GM12891 (cell line): ENCODE results near the gene RGL2.

Source experiments
- DNase-seq: peaks from one replicate; pipeline ENCODE4 v3.0.0; 2011; ENCODE audit warnings: low spot score; ENCODE audit not compliant: insufficient read length
- FAIRE-seq: peaks from 2 replicates; lab custom pipeline; 2011; peaks lifted over from hg19 to GRCh38; lab: Jason Lieb, UNC
- PAX5 ChIP-seq: IDR thresholded peaks from 2 replicates; pipeline ENCODE4 v1.6.1; 2011; ENCODE audit warnings: low read length, moderate library complexity, mild to moderate bottlenecking; ENCODE audit not compliant: insufficient read depth, severe bottlenecking
- POLR2A ChIP-seq: IDR thresholded peaks from 2 replicates; pipeline ENCODE4 v1.6.1; 2011; ENCODE audit warnings: low read depth, low read length, control low read depth
- POLR2AphosphoS5 ChIP-seq: IDR thresholded peaks from 2 replicates; pipeline ENCODE4 v1.6.1; 2011; ENCODE audit warnings: low read depth, low read length, control low read depth
- POU2F2 ChIP-seq: IDR thresholded peaks from 2 replicates; pipeline ENCODE4 v1.6.1; 2011; ENCODE audit warnings: low read depth, mild to moderate bottlenecking, control low read depth, low read length, moderate library complexity
- SPI1 ChIP-seq: IDR thresholded peaks from 2 replicates; pipeline ENCODE4 v1.6.1; 2011; ENCODE audit warnings: low read depth, low read length, control low read depth
- TAF1 ChIP-seq: IDR thresholded peaks from 2 replicates; pipeline ENCODE4 v1.6.1; 2011; ENCODE audit warnings: low read depth, low read length, control low read depth

The RGL2 gene

DNA sequence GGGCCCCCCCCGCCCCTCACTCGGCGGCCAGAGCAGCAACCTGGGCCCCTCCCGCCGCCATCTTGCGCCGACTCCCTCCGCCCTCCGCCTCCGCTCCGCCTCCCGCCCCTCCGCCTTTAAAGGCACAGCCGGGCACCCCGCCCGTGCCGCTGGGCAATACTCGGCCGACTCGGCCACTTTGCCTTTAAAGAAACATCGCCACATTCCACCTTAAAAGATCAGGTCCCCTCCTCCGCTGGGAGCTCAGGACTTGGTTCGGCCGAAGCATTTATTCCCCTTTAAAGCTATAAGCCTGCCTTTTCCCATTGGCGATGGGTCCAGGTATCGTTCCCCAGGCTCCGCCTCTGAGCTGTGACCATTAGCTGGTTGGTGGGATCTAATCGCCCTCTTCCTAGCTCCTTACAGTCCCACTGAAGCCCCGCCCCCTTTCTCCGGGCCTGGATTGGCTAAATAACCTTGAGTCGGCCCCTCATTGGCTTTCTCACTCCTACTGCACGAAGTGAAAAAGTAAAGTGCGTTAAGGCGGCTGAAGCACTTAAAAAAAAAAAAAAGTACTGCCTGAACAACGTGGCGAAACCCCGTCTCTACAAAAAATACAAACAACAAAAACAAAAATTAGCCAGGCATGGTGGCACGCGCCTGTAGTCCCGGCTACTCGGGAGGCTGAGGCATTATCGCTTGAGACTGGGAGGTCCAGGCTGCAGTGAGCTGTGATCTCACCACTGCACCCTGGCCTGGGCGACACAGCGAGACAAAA, 19.1 kb upstream of the RGL2 start, which contains the start of gene ZBTB22:
TSS of gene ZBTB22 (minus strand) at position 76 of the 757 bp plus-strand sequence. CDS start 828 bp downstream, outside the sequence.
- TF ChIP-seq POLR2A, result peak; percentile 44; the same call in 1 of the 2 replicates
- TF ChIP-seq TAF1, result no peak
- no peak for TF ChIP-seq POLR2AphosphoS5
- no peak for TF ChIP-seq PAX5
- FAIRE-seq, result peak; percentile 80

DNA sequence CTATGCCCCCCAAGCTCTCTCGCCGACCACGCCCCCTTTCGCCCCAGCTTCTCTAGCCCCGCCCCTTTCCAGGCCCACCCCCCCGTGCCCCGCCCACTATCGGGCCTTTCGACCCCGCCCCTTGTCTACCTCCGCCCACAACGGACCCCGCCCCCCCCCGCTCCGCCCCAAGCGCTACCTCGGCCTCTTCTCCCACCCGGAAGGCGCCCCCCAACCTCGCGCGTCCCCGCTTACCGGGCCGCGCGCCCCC, 18.6 kb upstream of the RGL2 start:
- FAIRE-seq (no peak), DNase-seq (no peak)
- TF ChIP-seq POLR2A (no peak), PAX5 (no peak), POU2F2 (no peak), POLR2AphosphoS5 (no peak), TAF1 (no peak), SPI1 (no peak)

More for the DNA sequence above, 19.1 kb upstream of the RGL2 start, which contains the start of gene ZBTB22:
- DNase-seq, result peak; percentile 73

DNA sequence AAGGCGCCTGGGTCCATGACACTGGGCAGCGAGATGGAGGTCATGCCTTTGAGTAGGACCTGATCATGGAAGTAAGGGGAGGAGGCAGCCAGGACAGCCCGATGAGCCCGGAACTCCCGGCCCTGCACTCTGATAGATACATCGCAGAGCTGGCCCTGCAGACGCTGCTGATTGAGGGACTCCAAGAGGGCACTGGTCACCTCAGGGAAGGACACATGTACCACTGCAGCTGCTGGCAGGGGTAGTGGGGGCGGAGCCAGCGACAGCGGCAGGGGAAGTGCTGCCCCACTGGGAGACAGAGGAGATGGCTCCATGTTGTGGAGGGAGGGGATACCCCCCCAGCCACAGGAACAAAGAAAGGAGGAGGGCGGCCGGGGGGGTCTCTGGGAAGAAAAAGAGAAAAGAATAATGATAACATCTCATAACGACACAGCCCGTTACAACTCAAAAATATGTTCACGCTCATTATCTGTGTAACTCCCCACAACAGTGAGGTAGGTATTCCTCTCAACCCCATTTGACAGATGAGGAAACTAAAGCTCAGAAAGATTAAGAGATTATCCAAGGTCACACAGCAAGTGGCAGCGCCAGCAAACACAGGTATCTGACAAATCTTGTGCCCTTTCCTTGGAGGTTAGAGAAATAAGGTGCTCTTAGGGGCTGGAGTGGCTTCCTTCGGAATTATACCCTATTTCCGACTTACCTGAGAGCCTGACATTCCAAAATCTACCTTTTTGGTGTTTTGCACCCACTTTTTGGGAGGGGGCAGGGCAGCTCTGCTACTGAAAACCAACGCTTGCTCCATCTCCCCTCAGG, 18.1 kb upstream of the RGL2 start:
- FAIRE-seq, result no peak
- DNase-seq, result no peak
- TF ChIP-seq PAX5, result no peak
- TF ChIP-seq POLR2AphosphoS5, result no peak
- TF ChIP-seq POU2F2, result no peak
- TF ChIP-seq TAF1, result no peak
- TF ChIP-seq POLR2A, result no peak
- no peak for TF ChIP-seq SPI1

DNA sequence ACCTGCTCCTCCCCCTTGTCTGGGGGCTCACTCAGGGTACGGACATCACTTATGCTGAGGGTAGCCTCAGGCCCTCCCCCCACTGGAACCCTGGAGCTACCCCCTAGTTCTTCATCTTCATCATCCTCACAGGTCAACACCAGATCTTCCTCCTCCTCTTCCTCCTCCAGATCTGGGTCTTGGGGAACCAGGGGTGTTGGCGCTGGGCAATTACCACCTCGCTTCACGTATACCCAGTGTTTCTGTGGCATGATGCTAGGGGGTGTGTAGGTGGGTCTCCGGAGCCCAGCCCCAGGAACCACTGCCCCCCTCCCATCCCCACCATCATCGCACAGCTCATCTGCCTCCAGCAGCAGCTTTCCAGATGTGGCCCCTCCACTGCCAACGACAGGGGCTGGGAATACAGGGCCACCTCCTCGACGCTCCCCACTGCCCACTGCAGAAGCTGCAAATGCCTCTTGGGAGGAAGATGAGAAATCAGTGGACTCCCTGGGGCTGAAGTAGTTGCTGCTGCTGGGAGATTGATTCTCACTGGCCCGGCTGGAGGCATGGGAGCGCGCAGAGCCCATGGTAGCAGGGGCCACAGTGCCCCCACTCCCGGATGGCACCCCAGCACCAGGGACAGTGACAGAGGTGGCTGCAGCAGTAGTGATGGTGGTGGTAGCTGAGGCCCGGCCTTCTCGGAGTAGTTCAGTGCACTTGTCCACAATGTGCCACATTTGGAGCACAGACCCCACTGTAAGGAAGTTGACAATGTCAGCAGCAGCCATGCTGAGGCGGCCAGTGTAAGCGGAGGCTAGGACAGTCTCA, 17.3 kb upstream of the RGL2 start:
- FAIRE-seq, result no peak

DNA sequence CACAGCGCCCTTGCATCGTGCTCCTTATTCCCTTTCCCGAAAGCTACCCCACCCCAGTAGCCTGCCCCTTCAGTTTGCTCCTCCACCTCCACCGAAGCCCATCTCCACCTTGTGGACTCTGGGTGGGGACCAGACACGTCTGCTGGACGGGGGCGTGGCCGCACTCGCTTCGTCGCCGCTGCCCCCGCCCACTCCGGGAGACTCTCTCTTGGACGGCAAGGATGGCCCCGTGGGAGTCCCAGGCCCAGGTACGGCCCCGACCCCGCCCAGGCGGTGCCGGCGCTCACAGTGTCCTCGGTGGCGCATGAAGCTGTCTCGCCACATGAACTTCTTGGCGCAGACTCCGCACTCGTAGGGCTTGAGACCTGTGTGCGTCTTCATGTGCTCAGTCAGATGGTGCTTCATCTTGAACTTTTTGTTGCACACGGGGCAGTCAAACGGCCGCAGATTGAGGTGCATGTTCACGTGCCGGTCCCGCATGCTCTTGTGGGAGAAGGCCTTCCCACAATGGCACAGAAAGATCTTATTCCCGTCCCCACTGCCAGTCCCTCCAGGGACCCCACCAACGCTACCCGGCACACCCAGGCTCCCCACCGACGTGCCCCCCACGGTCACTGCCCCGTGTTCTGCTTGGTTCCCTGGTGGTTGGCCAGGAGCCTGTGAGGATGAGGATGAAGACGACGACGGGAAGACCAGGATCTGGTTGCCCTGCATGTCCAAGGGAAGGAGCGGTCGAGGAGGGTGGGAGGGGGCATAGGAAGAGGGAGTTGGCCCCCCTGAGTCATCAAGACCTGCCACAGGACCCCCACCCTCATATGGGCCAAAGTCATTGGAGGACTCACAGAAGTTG, 16.4 kb upstream of the RGL2 start:
- TF ChIP-seq POU2F2, result no peak
- no peak for TF ChIP-seq PAX5
- no peak for TF ChIP-seq POLR2AphosphoS5
- TF ChIP-seq POLR2A, result no peak
- TF ChIP-seq SPI1, result no peak
- no peak for TF ChIP-seq TAF1
- FAIRE-seq (no peak), DNase-seq (no peak)

More for the DNA sequence above, 17.3 kb upstream of the RGL2 start:
- no peak for DNase-seq
- TF ChIP-seq POU2F2 (no peak), POLR2AphosphoS5 (no peak), PAX5 (no peak), SPI1 (no peak), TAF1 (no peak), POLR2A (no peak)

DNA sequence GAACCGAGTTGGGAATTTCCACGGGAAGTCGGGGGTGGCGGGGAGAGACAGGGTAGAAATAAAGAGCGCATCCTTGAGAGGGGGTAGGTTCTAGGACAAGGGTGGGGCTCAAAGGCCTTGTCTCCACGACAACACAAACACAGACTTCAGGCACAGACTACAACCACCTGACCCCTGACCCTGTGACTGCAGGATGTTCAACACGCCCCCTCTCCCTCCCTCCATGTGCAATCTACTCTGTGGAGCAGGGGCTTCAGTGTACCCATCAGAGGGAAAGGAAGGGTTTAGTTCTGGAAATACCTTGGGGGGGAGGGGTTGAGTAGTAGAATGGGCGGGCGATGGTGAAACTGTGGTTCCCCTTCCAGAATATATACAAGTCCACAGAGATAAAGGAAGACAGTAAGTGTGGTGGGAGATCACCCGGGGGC, 15.8 kb upstream of the RGL2 start:
- DNase-seq, result peak; percentile 55
- TF ChIP-seq POLR2AphosphoS5, result no peak
- TF ChIP-seq PAX5, result no peak
- TF ChIP-seq SPI1, result no peak
- TF ChIP-seq TAF1, result no peak
- peak; percentile 54; the same call in 1 of the 2 replicates for TF ChIP-seq POU2F2
- peak; percentile 91 for FAIRE-seq

DNA sequence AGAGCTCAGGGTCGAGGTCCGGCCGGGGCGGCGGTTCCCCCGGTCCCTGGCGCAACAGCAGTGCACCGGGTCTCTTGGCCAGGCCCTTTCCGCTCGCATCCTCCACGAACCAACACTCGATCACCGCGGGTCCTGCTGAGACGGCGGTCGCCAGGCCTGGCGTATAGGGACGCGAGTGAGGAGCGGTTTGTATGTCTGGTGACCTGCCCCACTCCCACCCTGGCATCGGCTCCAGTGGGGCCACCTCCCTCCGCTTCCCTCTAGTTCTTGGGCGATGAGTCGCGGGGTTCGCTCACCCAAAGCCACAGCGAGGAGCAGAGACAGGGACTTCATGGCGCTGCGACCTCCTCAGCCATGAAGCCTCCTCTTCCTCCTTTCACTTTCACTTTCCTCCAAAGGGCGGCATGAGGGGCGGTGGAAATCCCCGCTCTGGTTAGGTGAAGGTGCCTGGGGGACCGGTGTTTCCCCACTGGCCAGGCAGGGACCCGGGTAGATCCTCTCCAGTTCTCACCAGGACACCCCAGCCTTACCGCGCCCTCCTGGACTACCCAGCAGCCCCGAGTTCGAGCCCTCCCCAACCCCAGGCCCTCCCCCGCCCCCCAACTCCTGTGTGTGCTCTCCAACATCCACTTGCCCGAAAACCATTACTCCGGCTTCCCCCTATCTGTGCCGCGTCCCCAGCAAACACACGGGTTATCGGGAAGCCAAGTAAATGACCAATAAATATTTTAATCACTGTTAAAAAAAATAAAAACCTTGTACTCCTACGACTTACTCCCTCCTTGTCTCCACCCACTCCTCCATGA, 15.2 kb upstream of the RGL2 start, which contains the start of gene TAPBP:
TSS of gene TAPBP (minus strand) at position 370 of the 806 bp plus-strand sequence. CDS start at position 333, 37 bp downstream.
- peak; percentile 63 for DNase-seq
- TF ChIP-seq POU2F2 (peak; percentile 71; the same call in 1 of the 2 replicates), PAX5 (no peak), POLR2AphosphoS5 (peak; percentile 79), SPI1 (peak; percentile 74), TAF1 (peak; percentile 86), POLR2A (peak; percentile 86)
- peak; percentile 79 for FAIRE-seq
